ENCODE results near the gene STK26. TPM values are rescaled to one million over a fixed set of nuclear protein-coding genes. Genes with fewer than 3 reads are reported as not detected.

Gene STK26
- total RNA-seq, 1 donor from 2014 or later = 12.2 TPM

- DNase-seq (no peak), ATAC-seq (no peak)
- no peaks in the 10 kb centered on the region for H3K27me3 ChIP-seq
- H3K27ac ChIP-seq = no peak overlapping the region
- H3K36me3 ChIP-seq = no peaks in the 10 kb centered on the region
- H3K4me3 ChIP-seq = no peak overlapping the region
- H3K4me1 ChIP-seq = no peaks in the 10 kb centered on the region
- intact Hi-C loops (cut with DNase I) = no loop called here
- H3K9me3 ChIP-seq = no peaks in the 10 kb centered on the region
- TF ChIP-seq CTCF (IDR thresholded peaks at IDR 0.05) = no peak
Measured at GRCh38 chrX:132101206-132101605, 78.1 kb downstream of the STK26 start.

GRCh38 chrX:132101799-132102198 is 78.7 kb downstream of the STK26 start:
- no peak overlapping the region for H3K27ac ChIP-seq
- DNase-seq (no peak), ATAC-seq (no peak)
- H3K4me3 ChIP-seq = no peak overlapping the region
- no peaks in the 10 kb centered on the region for H3K36me3 ChIP-seq
- H3K9me3 ChIP-seq = no peaks in the 10 kb centered on the region
- no peak for TF ChIP-seq CTCF (IDR thresholded peaks at IDR 0.05)
- no peaks in the 10 kb centered on the region for H3K4me1 ChIP-seq
- intact Hi-C loops (cut with DNase I) = no loop called here
- H3K27me3 ChIP-seq = no peaks in the 10 kb centered on the region

- TF ChIP-seq CTCF (IDR thresholded peaks at IDR 0.05) = no peak
- Histone ChIP-seq H3K27me3 (no peaks in the 10 kb centered on the region), H3K4me3 (no peak overlapping the region), H3K4me1 (no peaks in the 10 kb centered on the region), H3K9me3 (no peaks in the 10 kb centered on the region), H3K27ac (no peak overlapping the region), H3K36me3 (no peaks in the 10 kb centered on the region)
- DNase-seq (no peak), ATAC-seq (no peak)
- intact Hi-C loops (cut with DNase I) = no loop called here
Measured at GRCh38 chrX:132107291-132107690, 84.2 kb downstream of the STK26 start.

- Histone ChIP-seq H3K4me3 (no peak overlapping the region), H3K4me1 (no peaks in the 10 kb centered on the region), H3K9me3 (no peaks in the 10 kb centered on the region), H3K27ac (no peak overlapping the region), H3K36me3 (no peaks in the 10 kb centered on the region), H3K27me3 (no peaks in the 10 kb centered on the region)
- no peak for TF ChIP-seq CTCF (IDR thresholded peaks at IDR 0.05)
- ATAC-seq (no peak), DNase-seq (no peak)
- intact Hi-C loops (cut with DNase I) = no loop called here
Measured at GRCh38 chrX:132114607-132115006, 91.5 kb downstream of the STK26 start.

- intact Hi-C loops (cut with DNase I) = no loop called here
- Histone ChIP-seq H3K4me1 (no peaks in the 10 kb centered on the region), H3K27me3 (no peaks in the 10 kb centered on the region), H3K9me3 (no peaks in the 10 kb centered on the region), H3K4me3 (no peak overlapping the region), H3K27ac (no peak overlapping the region), H3K36me3 (no peaks in the 10 kb centered on the region)
- TF ChIP-seq CTCF (IDR thresholded peaks at IDR 0.05) = no peak
- DNase-seq (no peak), ATAC-seq (no peak)
Measured at GRCh38 chrX:132115792-132116191, 92.7 kb downstream of the STK26 start.

- no peaks in the 10 kb centered on the region for H3K36me3 ChIP-seq
- DNase-seq = no peak
- H3K4me3 ChIP-seq = no peak overlapping the region
- intact Hi-C loops (cut with DNase I) = no loop called here
- no peak for ATAC-seq
- no peak for TF ChIP-seq CTCF (IDR thresholded peaks at IDR 0.05)
- no peak overlapping the region for H3K27ac ChIP-seq
- no peaks in the 10 kb centered on the region for H3K9me3 ChIP-seq
- H3K27me3 ChIP-seq = no peaks in the 10 kb centered on the region
- no peaks in the 10 kb centered on the region for H3K4me1 ChIP-seq
Measured at GRCh38 chrX:132118358-132118757, 95.3 kb downstream of the STK26 start.

Measured in upper lobe of right lung (tissue), 1 donor.